HCT116 (cell line): Measurements from ENCODE around the gene PROB1.

Experiments used
- CTCF ChIP-seq, 3 experiments: fragments of 200-600 bp in 1 of 3; sonication (generic) in 1 of 3; IDR thresholded peaks in 2 of 3; conservative IDR thresholded peaks in 1 of 3; 2 replicates each; pipeline ENCODE4 v1.5.1; 2012 to 2017; ENCODE audit warnings: low read depth in 2 of 3, low read length in 2 of 3, antibody characterized with exemption in 1 of 3, borderline replicate concordance in 1 of 3, control low read depth in 1 of 3, mild to moderate bottlenecking in 1 of 3, mixed read lengths in 1 of 3, mixed run types in 1 of 3, moderate library complexity in 1 of 3; ENCODE audit not compliant: insufficient read depth in 1 of 3
- JUND ChIP-seq: IDR thresholded peaks from 2 replicates; pipeline ENCODE4 v1.6.1; 2012
- POLR2A ChIP-seq: IDR thresholded peaks from 2 replicates; pipeline ENCODE4 v1.7.0; 2011; ENCODE audit warnings: borderline replicate concordance; ENCODE audit not compliant: insufficient read depth, insufficient read length; ENCODE audit errors: extremely low read depth
- POLR2AphosphoS5 ChIP-seq: IDR thresholded peaks from 2 replicates; pipeline ENCODE4 v1.6.1; 2011; ENCODE audit warnings: mild to moderate bottlenecking, low read depth, low read length, moderate library complexity
- REST ChIP-seq: IDR thresholded peaks from 2 replicates; pipeline ENCODE4 v1.6.1; 2012; ENCODE audit warnings: low read depth
- SP1 ChIP-seq: IDR thresholded peaks from 2 replicates; pipeline ENCODE4 v1.6.1; 2012; ENCODE audit warnings: low read depth
- SRF ChIP-seq: IDR thresholded peaks from 2 replicates; pipeline ENCODE4 v1.6.1; 2012; ENCODE audit warnings: low read depth
- YY1 ChIP-seq: IDR thresholded peaks from 2 replicates; pipeline ENCODE4 v1.6.1; 2011; ENCODE audit warnings: low read length, low read depth, moderate library complexity, mild to moderate bottlenecking; ENCODE audit not compliant: insufficient replicate concordance; ENCODE audit errors: extremely low read depth
- ZFX ChIP-seq: fragments of 450-650 bp; IDR thresholded peaks from 2 replicates; pipeline ENCODE4 v1.6.1; 2017
- ZNF274 ChIP-seq: fragments of 200-500 bp; sonication (Bioruptor generic); IDR thresholded peaks from 2 replicates; pipeline ENCODE4 v1.6.1; 2014; ENCODE audit warnings: mild to moderate bottlenecking, low read depth, low read length, inconsistent platforms
- TF ChIP-seq, protein P1 (sequence below): IDR thresholded peaks from 2 replicates; pipeline ENCODE4 v1.6.1; 2011; ENCODE audit warnings: mild to moderate bottlenecking, low read length, moderate library complexity; ENCODE audit not compliant: insufficient replicate concordance; ENCODE audit errors: extremely low read depth
- TF ChIP-seq, protein P2 (sequence below): IDR thresholded peaks from 2 replicates; pipeline ENCODE4 v1.6.1; 2012

DNA sequence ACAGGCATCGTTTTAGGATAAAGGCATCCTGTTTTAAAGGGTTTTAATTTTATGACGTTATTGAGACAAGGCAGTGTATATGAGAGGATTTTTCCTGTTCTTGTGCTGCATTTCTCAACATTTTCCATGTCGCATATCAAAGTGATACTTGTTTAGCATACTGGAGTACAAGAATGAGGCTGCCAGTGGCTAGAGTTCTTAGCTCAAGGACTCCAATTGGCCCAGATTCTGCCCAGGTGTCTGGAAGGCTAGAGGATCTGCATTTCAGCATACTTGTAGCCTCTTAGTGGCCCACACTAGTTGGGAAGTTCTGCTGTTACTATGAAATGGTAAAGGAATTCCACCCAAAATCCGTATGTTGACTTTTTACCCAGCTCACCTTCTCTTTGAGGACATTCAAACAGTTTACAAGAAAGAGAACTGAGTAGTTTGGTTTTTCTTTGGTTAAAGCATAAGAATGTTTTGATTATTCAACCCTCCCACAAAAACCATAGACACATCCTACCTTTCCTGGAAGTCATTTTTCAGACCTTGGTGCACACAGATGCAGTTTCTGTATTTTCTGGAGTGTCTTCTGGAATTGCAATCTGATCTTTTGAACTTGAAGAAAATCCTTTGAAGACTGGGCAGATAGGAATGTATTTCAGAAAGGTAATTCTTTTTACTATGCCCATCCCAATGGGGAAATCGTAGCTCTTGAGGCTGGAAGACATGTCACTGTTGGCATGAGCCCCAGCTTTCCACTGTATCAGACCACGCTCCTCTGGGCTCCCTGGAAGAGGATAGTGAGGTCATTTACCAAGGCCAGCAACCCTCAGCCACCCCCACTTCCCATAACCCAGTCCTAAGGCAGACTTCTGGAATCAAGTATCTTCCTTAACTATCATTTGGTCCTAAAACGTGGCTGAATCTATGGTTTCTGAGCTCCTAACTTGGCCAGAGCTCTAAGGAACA lies 23.1 kb downstream of the PROB1 start:
- TF ChIP-seq CTCF (IDR thresholded peaks at IDR 0.05 in 2 of 3, conservative IDR thresholded peaks at IDR 0.05 in 1 of 3; ENCODE audit: borderline replicate concordance in 1 of 3, insufficient read depth in 1 of 3, low read depth in 2 of 3, low read length in 2 of 3) (no peak), JUND (no peak), YY1 (no peak), POLR2A (no peak), SRF (no peak), ZFX (no peak), SP1 (no peak), REST (no peak), POLR2AphosphoS5 (no peak), ZNF274 (no peak)
- TF ChIP-seq, protein P1, sequence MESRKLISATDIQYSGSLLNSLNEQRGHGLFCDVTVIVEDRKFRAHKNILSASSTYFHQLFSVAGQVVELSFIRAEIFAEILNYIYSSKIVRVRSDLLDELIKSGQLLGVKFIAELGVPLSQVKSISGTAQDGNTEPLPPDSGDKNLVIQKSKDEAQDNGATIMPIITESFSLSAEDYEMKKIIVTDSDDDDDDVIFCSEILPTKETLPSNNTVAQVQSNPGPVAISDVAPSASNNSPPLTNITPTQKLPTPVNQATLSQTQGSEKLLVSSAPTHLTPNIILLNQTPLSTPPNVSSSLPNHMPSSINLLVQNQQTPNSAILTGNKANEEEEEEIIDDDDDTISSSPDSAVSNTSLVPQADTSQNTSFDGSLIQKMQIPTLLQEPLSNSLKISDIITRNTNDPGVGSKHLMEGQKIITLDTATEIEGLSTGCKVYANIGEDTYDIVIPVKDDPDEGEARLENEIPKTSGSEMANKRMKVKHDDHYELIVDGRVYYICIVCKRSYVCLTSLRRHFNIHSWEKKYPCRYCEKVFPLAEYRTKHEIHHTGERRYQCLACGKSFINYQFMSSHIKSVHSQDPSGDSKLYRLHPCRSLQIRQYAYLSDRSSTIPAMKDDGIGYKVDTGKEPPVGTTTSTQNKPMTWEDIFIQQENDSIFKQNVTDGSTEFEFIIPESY = no peak
- TF ChIP-seq, protein P2, sequence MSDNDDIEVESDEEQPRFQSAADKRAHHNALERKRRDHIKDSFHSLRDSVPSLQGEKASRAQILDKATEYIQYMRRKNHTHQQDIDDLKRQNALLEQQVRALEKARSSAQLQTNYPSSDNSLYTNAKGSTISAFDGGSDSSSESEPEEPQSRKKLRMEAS = no peak
